ENCODE measurements around the gene COL23A1.

DNA sequence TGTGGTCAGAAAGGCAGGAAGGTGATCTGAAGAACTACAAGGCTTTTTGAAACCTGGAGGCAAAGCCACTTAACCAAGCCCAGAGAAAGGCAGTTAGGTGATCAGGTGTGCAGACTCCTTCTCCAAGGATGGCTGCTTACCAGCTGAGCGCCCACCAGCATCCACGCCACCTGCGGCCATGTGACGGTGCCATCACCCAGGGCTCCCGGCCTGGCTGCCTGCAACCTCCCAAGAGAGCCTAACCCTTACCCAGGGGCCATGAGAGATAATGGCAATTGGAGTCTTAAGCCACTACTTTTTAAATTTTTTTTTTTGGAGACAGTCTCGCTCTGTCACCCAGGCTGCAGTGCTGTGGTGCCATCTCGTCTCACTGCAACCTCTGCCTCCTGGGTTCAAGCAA, 324.4 kb downstream of the COL23A1 start:
- TF ChIP-seq, protein P1, sequence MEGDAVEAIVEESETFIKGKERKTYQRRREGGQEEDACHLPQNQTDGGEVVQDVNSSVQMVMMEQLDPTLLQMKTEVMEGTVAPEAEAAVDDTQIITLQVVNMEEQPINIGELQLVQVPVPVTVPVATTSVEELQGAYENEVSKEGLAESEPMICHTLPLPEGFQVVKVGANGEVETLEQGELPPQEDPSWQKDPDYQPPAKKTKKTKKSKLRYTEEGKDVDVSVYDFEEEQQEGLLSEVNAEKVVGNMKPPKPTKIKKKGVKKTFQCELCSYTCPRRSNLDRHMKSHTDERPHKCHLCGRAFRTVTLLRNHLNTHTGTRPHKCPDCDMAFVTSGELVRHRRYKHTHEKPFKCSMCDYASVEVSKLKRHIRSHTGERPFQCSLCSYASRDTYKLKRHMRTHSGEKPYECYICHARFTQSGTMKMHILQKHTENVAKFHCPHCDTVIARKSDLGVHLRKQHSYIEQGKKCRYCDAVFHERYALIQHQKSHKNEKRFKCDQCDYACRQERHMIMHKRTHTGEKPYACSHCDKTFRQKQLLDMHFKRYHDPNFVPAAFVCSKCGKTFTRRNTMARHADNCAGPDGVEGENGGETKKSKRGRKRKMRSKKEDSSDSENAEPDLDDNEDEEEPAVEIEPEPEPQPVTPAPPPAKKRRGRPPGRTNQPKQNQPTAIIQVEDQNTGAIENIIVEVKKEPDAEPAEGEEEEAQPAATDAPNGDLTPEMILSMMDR (conservative IDR thresholded peaks at IDR 0.05; ENCODE audit: low read depth, low read length): no peak
- no peak for TF ChIP-seq EZH2 (IDR thresholded peaks at IDR 0.05; ENCODE audit: low read length, unreplicated experiment)
- no peak for TF ChIP-seq EZH2phosphoT487 (IDR thresholded peaks at IDR 0.05; ENCODE audit: borderline replicate concordance, low read length)

All from PC-3 (cell line).